Measurements from ENCODE around the gene RHD.
"Not testable (repeated sequence)": the region's sequence is repeated elsewhere in the genome, so short reads cannot be mapped to it uniquely, and the experiment has no call there.

RHD gene

GRCh38 chr1:25259813-25260212, 12.5 kb upstream of the RHD start:
- DNase-seq: not testable (repeated sequence)

GRCh38 chr1:25260336-25260735, 12.0 kb upstream of the RHD start:
- DNase-seq: not testable (repeated sequence)

GRCh38 chr1:25266554-25267287, 5.6 kb upstream of the RHD start:
- DNase-seq: not testable (repeated sequence)

- peak; percentile 51 for DNase-seq
Observed at GRCh38 chr1:25267288-25268142, 4.8 kb upstream of the RHD start.

- DNase-seq: not testable (repeated sequence)
Observed at GRCh38 chr1:25268143-25268760, 4.1 kb upstream of the RHD start.

GRCh38 chr1:25275648-25276047, 3.3 kb downstream of the RHD start:
- DNase-seq: not testable (repeated sequence)

GRCh38 chr1:25277295-25277694, 5.0 kb downstream of the RHD start:
- DNase-seq: not testable (repeated sequence)

- DNase-seq: not testable (repeated sequence)
Observed at GRCh38 chr1:25278358-25278757, 6.0 kb downstream of the RHD start.

- not testable (repeated sequence) for DNase-seq
Observed at GRCh38 chr1:25278790-25279189, 6.5 kb downstream of the RHD start.

GRCh38 chr1:25279693-25280111, 7.4 kb downstream of the RHD start:
- DNase-seq: not testable (repeated sequence)

GRCh38 chr1:25285862-25286261, 13.6 kb downstream of the RHD start:
- DNase-seq: not testable (repeated sequence)

GRCh38 chr1:25287164-25287563, 14.9 kb downstream of the RHD start:
- not testable (repeated sequence) for DNase-seq

GRCh38 chr1:25288573-25289101, 16.3 kb downstream of the RHD start:
- not testable (repeated sequence) for DNase-seq

- not testable (repeated sequence) for DNase-seq
Observed at GRCh38 chr1:25290043-25290442, 17.7 kb downstream of the RHD start.

- DNase-seq: not testable (repeated sequence)
Observed at GRCh38 chr1:25293426-25293825, 21.1 kb downstream of the RHD start.

- not testable (repeated sequence) for DNase-seq
Observed at GRCh38 chr1:25294889-25295826, 22.8 kb downstream of the RHD start.

GRCh38 chr1:25296501-25296900, 24.2 kb downstream of the RHD start:
- not testable (repeated sequence) for DNase-seq

GRCh38 chr1:25300729-25301128, 28.4 kb downstream of the RHD start:
- DNase-seq: not testable (repeated sequence)

GRCh38 chr1:25302330-25302729, 30.0 kb downstream of the RHD start:
- not testable (repeated sequence) for DNase-seq

GRCh38 chr1:25304936-25305335, 32.6 kb downstream of the RHD start:
- DNase-seq: not testable (repeated sequence)

- not testable (repeated sequence) for DNase-seq
Observed at GRCh38 chr1:25308168-25308567, 35.9 kb downstream of the RHD start.

- DNase-seq: not testable (repeated sequence)
Observed at GRCh38 chr1:25309085-25309484, 36.8 kb downstream of the RHD start.
